K562 (cell line): ENCODE measurements around the gene STRN3. TPM values are rescaled to one million over a fixed set of nuclear protein-coding genes. Genes with fewer than 3 reads are reported as not detected.

Source experiments
- E2F3 ChIP-seq: fragments of 250-450 bp; sonication (Bioruptor Pico); IDR thresholded peaks from 2 replicates; pipeline ENCODE4 v1.4.0; 2020; ENCODE audit warnings: mild to moderate bottlenecking
- MCM7 ChIP-seq, 2 experiments: fragments of 450-650 bp; IDR thresholded peaks; 2 replicates each; pipeline ENCODE4 v1.6.1; 2016 to 2018
- NELFE ChIP-seq: IDR thresholded peaks from 2 replicates; pipeline ENCODE4 v1.6.1; 2011; ENCODE audit warnings: mild to moderate bottlenecking; ENCODE audit not compliant: insufficient read depth, insufficient read length
- RFX7 ChIP-seq: fragments of 250-450 bp; sonication (Bioruptor Pico); IDR thresholded peaks from 2 replicates; pipeline ENCODE4 v1.5.1; 2021; ENCODE audit warnings: mild to moderate bottlenecking
- STAG1 ChIP-seq: sonication (generic); formaldehyde crosslinking; IDR thresholded peaks from 2 replicates; pipeline ENCODE4 v1.5.0; 2020; ENCODE audit warnings: missing genetic modification reagents, borderline replicate concordance
- TAF7 ChIP-seq: fragments of 450-650 bp; IDR thresholded peaks from 2 replicates; pipeline ENCODE4 v1.6.1; 2016; ENCODE audit warnings: missing genetic modification characterization, missing compliant biosample characterization
- ZNF41 ChIP-seq: fragments of 250-450 bp; sonication (Bioruptor Pico); conservative IDR thresholded peaks from 2 replicates; pipeline ENCODE4 v1.4.0; 2020; ENCODE audit warnings: mild to moderate bottlenecking
- ZNF445 ChIP-seq: fragments of 250-450 bp; sonication (Bioruptor Pico); IDR thresholded peaks from 2 replicates; pipeline ENCODE4 v1.4.0; 2020; ENCODE audit warnings: low read depth, mild to moderate bottlenecking, moderate library complexity
- ZNF77 ChIP-seq: fragments of 250-450 bp; sonication (Bioruptor Pico); IDR thresholded peaks from 2 replicates; pipeline ENCODE4 v1.5.0; 2020
- polyA plus RNA-seq, 8 experiments: library from polyadenylated mRNA; depleted of rRNA in 4 of 8; stranded (reverse) in 5 of 8; unstranded in 3 of 8; fragments of >200 nt; fragmentation: Nextera tagmentation in 2 of 8; fragmentation: Illumina TruSeq in 1 of 8; extraction: Ambion mirVana in 2 of 8; extraction: Trizol in 1 of 8; gene quantifications; 2 replicates each; pipeline versions ENCODE4 v1.2.1 to v1.2.3, GENCODE V29; 2011 to 2014; ENCODE audit warnings: inconsistent platforms in 1 of 8, missing spikeins in 1 of 8
- total RNA-seq, 7 experiments: library from RNA; depleted of rRNA in 6 of 7; stranded (reverse); fragments of >200 nt in 6 of 7; fragmentation: Illumina TruSeq in 2 of 7; extraction: Trizol in 2 of 7; gene quantifications; 2 replicates each; pipeline versions ENCODE4 v1.2.1 to v1.2.3, GENCODE V29; 2011 to 2021; ENCODE audit warnings: low replicate concordance in 1 of 7
- TF ChIP-seq, protein P1 (sequence below): fragments of 450-650 bp; formaldehyde crosslinking; IDR thresholded peaks from 2 replicates; pipeline ENCODE4 v1.4.0; 2020; ENCODE audit warnings: mild to moderate bottlenecking, moderate library complexity
- TF ChIP-seq, protein P2 (sequence below): fragments of 250-450 bp; sonication (Bioruptor Pico); IDR thresholded peaks from 2 replicates; pipeline ENCODE4 v1.5.0; 2021; ENCODE audit warnings: mild to moderate bottlenecking, borderline replicate concordance
- TF ChIP-seq, protein P3 (sequence below), 2 experiments: fragments of 150-350 bp in 1 of 2; IDR thresholded peaks; 2 replicates each; pipeline ENCODE4 v1.6.1; 2012 to 2016; ENCODE audit warnings: low read depth in 2 of 2, low read length in 2 of 2, mild to moderate bottlenecking in 1 of 2, moderate library complexity in 1 of 2
- TF ChIP-seq, protein P4 (sequence below): sonication (generic); formaldehyde crosslinking; IDR thresholded peaks from 2 replicates; pipeline ENCODE4 v1.8.0; 2023; ENCODE audit warnings: mild to moderate bottlenecking, missing genetic modification reagents

Gene STRN3
- total and polyA plus RNA-seq, 9 of the 15 experiments (the other 6 are each of a cell fraction or from before 2014, with no cell fraction given) = 5.9 to 29.1 (median 16.0) TPM

DNA sequence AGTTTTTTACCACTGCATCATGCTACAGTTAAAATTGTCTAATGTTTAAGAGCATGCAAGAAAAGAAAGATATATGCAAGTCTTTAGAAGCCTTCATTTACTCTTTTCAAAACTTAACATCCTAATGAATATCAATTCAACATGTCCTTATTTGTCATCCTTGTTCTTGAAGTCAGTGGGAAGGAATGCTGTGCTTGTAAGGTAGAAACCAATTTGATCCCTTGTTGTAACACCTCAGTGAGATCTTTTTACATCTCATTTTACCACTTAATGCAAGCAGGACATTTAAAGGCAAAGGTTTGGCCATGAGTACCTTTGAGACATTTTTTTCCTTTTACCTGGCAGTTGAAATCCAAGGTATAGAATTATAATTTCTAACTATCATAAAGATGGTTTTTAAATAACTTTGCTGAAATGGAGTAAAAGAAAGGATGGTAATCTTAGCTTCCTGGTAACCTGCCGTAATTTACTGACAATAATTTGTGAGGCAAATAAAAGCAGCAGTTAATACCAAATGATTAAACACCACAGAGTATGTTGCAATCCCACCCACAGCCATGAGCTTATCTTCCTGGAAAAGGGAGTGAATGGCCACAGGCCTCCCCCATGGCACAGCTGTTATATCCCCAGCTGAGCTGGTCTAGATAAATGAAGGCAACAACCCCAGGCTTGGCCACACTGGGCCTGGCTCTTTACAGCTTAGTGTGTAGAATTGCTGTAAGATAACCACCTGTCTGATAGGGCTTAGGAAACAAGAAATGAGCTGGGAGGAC, 33.2 kb upstream of the STRN3 start (continued):
- TF ChIP-seq, protein P1, sequence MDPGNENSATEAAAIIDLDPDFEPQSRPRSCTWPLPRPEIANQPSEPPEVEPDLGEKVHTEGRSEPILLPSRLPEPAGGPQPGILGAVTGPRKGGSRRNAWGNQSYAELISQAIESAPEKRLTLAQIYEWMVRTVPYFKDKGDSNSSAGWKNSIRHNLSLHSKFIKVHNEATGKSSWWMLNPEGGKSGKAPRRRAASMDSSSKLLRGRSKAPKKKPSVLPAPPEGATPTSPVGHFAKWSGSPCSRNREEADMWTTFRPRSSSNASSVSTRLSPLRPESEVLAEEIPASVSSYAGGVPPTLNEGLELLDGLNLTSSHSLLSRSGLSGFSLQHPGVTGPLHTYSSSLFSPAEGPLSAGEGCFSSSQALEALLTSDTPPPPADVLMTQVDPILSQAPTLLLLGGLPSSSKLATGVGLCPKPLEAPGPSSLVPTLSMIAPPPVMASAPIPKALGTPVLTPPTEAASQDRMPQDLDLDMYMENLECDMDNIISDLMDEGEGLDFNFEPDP (CRISPR knock-in tag) = no peak
- TF ChIP-seq, protein P2, sequence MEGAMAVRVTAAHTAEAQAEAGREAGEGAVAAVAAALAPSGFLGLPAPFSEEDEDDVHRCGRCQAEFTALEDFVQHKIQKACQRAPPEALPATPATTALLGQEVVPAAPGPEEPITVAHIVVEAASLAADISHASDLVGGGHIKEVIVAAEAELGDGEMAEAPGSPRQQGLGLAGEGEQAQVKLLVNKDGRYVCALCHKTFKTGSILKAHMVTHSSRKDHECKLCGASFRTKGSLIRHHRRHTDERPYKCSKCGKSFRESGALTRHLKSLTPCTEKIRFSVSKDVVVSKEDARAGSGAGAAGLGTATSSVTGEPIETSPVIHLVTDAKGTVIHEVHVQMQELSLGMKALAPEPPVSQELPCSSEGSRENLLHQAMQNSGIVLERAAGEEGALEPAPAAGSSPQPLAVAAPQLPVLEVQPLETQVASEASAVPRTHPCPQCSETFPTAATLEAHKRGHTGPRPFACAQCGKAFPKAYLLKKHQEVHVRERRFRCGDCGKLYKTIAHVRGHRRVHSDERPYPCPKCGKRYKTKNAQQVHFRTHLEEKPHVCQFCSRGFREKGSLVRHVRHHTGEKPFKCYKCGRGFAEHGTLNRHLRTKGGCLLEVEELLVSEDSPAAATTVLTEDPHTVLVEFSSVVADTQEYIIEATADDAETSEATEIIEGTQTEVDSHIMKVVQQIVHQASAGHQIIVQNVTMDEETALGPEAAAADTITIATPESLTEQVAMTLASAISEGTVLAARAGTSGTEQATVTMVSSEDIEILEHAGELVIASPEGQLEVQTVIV (CRISPR knock-in tag) = no peak
- TF ChIP-seq ZNF41 (no peak), ZNF445 (CRISPR knock-in tag) (0 out of 2 replicates have a peak, but pooled peaks have one; percentile 51), RFX7 (CRISPR knock-in tag) (no peak), MCM7 (IDR thresholded peaks at IDR 0.05) (no peak), E2F3 (CRISPR knock-in tag) (no peak), ZNF77 (CRISPR knock-in tag) (no peak), NELFE (no peak), STAG1 (no peak), TAF7 (no peak)
- TF ChIP-seq, protein P3, sequence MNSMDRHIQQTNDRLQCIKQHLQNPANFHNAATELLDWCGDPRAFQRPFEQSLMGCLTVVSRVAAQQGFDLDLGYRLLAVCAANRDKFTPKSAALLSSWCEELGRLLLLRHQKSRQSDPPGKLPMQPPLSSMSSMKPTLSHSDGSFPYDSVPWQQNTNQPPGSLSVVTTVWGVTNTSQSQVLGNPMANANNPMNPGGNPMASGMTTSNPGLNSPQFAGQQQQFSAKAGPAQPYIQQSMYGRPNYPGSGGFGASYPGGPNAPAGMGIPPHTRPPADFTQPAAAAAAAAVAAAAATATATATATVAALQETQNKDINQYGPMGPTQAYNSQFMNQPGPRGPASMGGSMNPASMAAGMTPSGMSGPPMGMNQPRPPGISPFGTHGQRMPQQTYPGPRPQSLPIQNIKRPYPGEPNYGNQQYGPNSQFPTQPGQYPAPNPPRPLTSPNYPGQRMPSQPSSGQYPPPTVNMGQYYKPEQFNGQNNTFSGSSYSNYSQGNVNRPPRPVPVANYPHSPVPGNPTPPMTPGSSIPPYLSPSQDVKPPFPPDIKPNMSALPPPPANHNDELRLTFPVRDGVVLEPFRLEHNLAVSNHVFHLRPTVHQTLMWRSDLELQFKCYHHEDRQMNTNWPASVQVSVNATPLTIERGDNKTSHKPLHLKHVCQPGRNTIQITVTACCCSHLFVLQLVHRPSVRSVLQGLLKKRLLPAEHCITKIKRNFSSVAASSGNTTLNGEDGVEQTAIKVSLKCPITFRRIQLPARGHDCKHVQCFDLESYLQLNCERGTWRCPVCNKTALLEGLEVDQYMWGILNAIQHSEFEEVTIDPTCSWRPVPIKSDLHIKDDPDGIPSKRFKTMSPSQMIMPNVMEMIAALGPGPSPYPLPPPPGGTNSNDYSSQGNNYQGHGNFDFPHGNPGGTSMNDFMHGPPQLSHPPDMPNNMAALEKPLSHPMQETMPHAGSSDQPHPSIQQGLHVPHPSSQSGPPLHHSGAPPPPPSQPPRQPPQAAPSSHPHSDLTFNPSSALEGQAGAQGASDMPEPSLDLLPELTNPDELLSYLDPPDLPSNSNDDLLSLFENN (IDR thresholded peaks at IDR 0.05; ENCODE audit: low read depth in 2 of 2, low read length in 2 of 2) = peak in 1 of 2 experiments; percentile 100; a peak in 2 of 4 replicates
- TF ChIP-seq, protein P4, sequence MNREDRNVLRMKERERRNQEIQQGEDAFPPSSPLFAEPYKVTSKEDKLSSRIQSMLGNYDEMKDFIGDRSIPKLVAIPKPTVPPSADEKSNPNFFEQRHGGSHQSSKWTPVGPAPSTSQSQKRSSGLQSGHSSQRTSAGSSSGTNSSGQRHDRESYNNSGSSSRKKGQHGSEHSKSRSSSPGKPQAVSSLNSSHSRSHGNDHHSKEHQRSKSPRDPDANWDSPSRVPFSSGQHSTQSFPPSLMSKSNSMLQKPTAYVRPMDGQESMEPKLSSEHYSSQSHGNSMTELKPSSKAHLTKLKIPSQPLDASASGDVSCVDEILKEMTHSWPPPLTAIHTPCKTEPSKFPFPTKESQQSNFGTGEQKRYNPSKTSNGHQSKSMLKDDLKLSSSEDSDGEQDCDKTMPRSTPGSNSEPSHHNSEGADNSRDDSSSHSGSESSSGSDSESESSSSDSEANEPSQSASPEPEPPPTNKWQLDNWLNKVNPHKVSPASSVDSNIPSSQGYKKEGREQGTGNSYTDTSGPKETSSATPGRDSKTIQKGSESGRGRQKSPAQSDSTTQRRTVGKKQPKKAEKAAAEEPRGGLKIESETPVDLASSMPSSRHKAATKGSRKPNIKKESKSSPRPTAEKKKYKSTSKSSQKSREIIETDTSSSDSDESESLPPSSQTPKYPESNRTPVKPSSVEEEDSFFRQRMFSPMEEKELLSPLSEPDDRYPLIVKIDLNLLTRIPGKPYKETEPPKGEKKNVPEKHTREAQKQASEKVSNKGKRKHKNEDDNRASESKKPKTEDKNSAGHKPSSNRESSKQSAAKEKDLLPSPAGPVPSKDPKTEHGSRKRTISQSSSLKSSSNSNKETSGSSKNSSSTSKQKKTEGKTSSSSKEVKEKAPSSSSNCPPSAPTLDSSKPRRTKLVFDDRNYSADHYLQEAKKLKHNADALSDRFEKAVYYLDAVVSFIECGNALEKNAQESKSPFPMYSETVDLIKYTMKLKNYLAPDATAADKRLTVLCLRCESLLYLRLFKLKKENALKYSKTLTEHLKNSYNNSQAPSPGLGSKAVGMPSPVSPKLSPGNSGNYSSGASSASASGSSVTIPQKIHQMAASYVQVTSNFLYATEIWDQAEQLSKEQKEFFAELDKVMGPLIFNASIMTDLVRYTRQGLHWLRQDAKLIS (CRISPR knock-in tag) = no peak; the same call in 1 of the 2 replicates
